ENCODE results near the gene KIT. TPM values are rescaled to one million over a fixed set of nuclear protein-coding genes. Genes with fewer than 3 reads are reported as not detected.

Gene KIT
- total and polyA plus RNA-seq, 2 of the 4 experiments (the other 2 are of a cell fraction) = 3.3 to 5.9 TPM

GRCh38 chr4:54654753-54655152 lies 3.0 kb upstream of the KIT start:
- Histone ChIP-seq H3K36me3 (ENCODE audit: control insufficient read depth, insufficient read depth, low read length) (no peaks in the 10 kb centered on the region), H4K8ac (ENCODE audit: low read depth in 2 of 2, low read length in 2 of 2) (no peak overlapping the region), H2BK20ac (ENCODE audit: low read depth, low read length) (no peak overlapping the region), H2BK15ac (ENCODE audit: low read depth, low read length) (no peak overlapping the region), H4K20me1 (ENCODE audit: insufficient read depth, low read length) (no peaks in the 10 kb centered on the region), H2BK120ac (ENCODE audit: low read depth, low read length) (no peak overlapping the region), H3K4me2 (ENCODE audit: low read depth, low read length) (no peak overlapping the region), H3K27me3 (ENCODE audit: control insufficient read depth, insufficient read depth, low read length) (peaks cover 25% of the 10 kb centered on the region), H2AK9ac (replicated peaks; ENCODE audit: low read depth, low read length, poor library complexity) (no peak overlapping the region), H3K4me3 (ENCODE audit: insufficient read depth, low read depth, low read length) (no peak overlapping the region), H2BK5ac (ENCODE audit: low read depth, low read length, poor library complexity, severe bottlenecking) (no peak overlapping the region), H4K91ac (ENCODE audit: insufficient read depth, low read depth, low read length) (no peak overlapping the region), H3K4ac (ENCODE audit: low read depth, low read length) (no peak overlapping the region), H3K14ac (replicated peaks; ENCODE audit: low read depth, low read length) (no peak overlapping the region), H3K9me3 (ENCODE audit: control insufficient read depth, insufficient read depth, low read length) (no peaks in the 10 kb centered on the region), H3K18ac (ENCODE audit: low read depth, low read length) (no peak overlapping the region), H4K5ac (ENCODE audit: low read depth, low read length) (no peak overlapping the region), H2AK5ac (ENCODE audit: low read depth, low read length) (no peak overlapping the region), H3K79me1 (ENCODE audit: low read depth in 1 of 2, low read length in 2 of 2) (peaks cover 0 to 9% of the 10 kb centered on the region in 2 experiments; a peak in 3 of 4 replicates), H3K23ac (ENCODE audit: low read depth, low read length) (no peak overlapping the region), H3K27ac (ENCODE audit: insufficient read depth, low read length) (no peak overlapping the region), H3K9ac (ENCODE audit: low read depth, low read length) (no peak overlapping the region), H2AFZ (replicated peaks; ENCODE audit: low read length, poor library complexity) (no peak overlapping the region), H3K9me1 (ENCODE audit: insufficient read depth, low read length) (no peaks in the 10 kb centered on the region), H3K4me1 (ENCODE audit: control insufficient read depth, insufficient read depth, low read length) (peaks cover under 1% of the 10 kb centered on the region), H3K56ac (ENCODE audit: extremely low read depth, insufficient read depth, low read length) (no peak overlapping the region)
- dilution Hi-C loops (cut with HindIII; ENCODE audit: low sequenced_read_pairs, unreplicated experiment) (no loop called here), in situ Hi-C loops (cut with MboI; ENCODE audit: low sequenced_read_pairs) (no loop called here), intact Hi-C loops (cut with micrococcal nuclease) (loop anchor here (5.0 kb wide), 2 partner anchors 128 to 332 kb away; no protein-coding TSS in a partner anchor)
- no CpG with 5 or more reads among the region's 4 CpGs for WGBS, 2 experiments (ENCODE audit: extremely low coverage in 2 of 2, insufficient read length in 1 of 2)
- BruUV-seq (replicated peaks) = no TSS peak
- POLR2A ChIA-PET (ENCODE audit: unreplicated experiment) = no interaction called here
- ATAC-seq (ENCODE audit: low read depth) (no peak), DNase-seq (no peak)
- CTCF ChIA-PET = no interaction called here
- TF ChIP-seq MAFK (IDR thresholded peaks at IDR 0.05; ENCODE audit: low read depth, low read length) (no peak), BHLHE40 (IDR thresholded peaks at IDR 0.05; ENCODE audit: low read depth, low read length) (no peak), FOS (IDR thresholded peaks at IDR 0.05; ENCODE audit: low read depth, low read length) (no peak)

All from IMR-90 (cell line).